HCT116 (cell line): ENCODE results near the gene FAM181A. TPM values are rescaled to one million over a fixed set of nuclear protein-coding genes. Genes with fewer than 3 reads are reported as not detected.

ENCODE experiments used
- ATAC-seq: fragments of 200-7000 bp; cut with Tn5 transposase; 2 replicates; pipeline ENCODE4 v1.9.1; 2020; ENCODE audit warnings: mild to moderate bottlenecking, moderate library complexity
- BruUV-seq: library from RNA; stranded (reverse); fragments of 400-500 nt; replicated peaks from 2 replicates; lab custom pipeline; 2021; lab: Mats Ljungman, UMichigan
- CTCF ChIA-PET: fragments of 300-600 bp; sonication (Branson Sonifier 250); formaldehyde crosslinking; loops from one replicate; lab custom pipeline; 2021; ENCODE audit warnings: antibody characterized with exemption; lab: Charles Lee
- POLR2A ChIA-PET: fragments of 300-600, 350-600 bp; sonication (Branson Sonifier 250); formaldehyde crosslinking; loops from one replicate; lab custom pipeline; 2021; ENCODE audit warnings: antibody characterized with exemption; lab: Charles Lee
- RAD21 ChIA-PET, 2 experiments: fragments of 300-600 bp; sonication (Branson Sonifier 250); formaldehyde crosslinking; loops; one replicate each; lab custom pipeline; 2023; ENCODE audit warnings: low total read pairs in 2 of 2; ENCODE audit not compliant: uncharacterized antibody in 2 of 2, unreplicated experiment in 2 of 2, low non-redundant PET in 1 of 2; lab: Charles Lee
- DNase-seq: peaks from one replicate; pipeline ENCODE4 v3.0.0-alpha.2; 2010; ENCODE audit warnings: low read depth, low spot score
- H2AFZ ChIP-seq: fragments of 200-600 bp; shearing (Covaris generic), sonication (generic); 2 replicates; pipeline ENCODE4 v1.6.1; 2017; ENCODE audit warnings: low read depth, mixed run types, mixed read lengths, antibody characterized with exemption, low read length; ENCODE audit not compliant: poor library complexity, severe bottlenecking
- H3K27ac ChIP-seq: 2 replicates; pipeline ENCODE4 v1.5.1; 2012; ENCODE audit warnings: low read depth, low read length
- H3K27me3 ChIP-seq: fragments of 200-600 bp; sonication (generic); 2 replicates; pipeline ENCODE4 v1.6.1; 2016; ENCODE audit warnings: mixed run types, low read length, mixed read lengths; ENCODE audit not compliant: insufficient read depth
- H3K36me3 ChIP-seq, 2 experiments: fragments of 200-500 bp in 1 of 2; fragments of 200-600 bp in 1 of 2; sonication (Bioruptor generic) in 1 of 2; sonication (generic) in 1 of 2; 2 replicates each; pipeline versions ENCODE4 v1.5.1 to v1.6.1; 2014 to 2016; ENCODE audit warnings: low read length in 2 of 2, inconsistent platforms in 1 of 2, mixed read lengths in 1 of 2, mixed run types in 1 of 2; ENCODE audit not compliant: insufficient read depth in 2 of 2, control insufficient read depth in 1 of 2
- H3K4me1 ChIP-seq, 2 experiments: fragments of 200-600 bp in 1 of 2; sonication (generic) in 1 of 2; 2 replicates each; pipeline versions ENCODE4 v1.5.1 to v1.6.1; 2012 to 2017; ENCODE audit warnings: low read length in 2 of 2, inconsistent platforms in 1 of 2, mild to moderate bottlenecking in 1 of 2, mixed read lengths in 1 of 2, mixed run types in 1 of 2, moderate library complexity in 1 of 2; ENCODE audit not compliant: insufficient read depth in 2 of 2, control insufficient read depth in 1 of 2
- H3K4me2 ChIP-seq: fragments of 200-600 bp; sonication (generic); 2 replicates; pipeline ENCODE4 v1.6.1; 2017; ENCODE audit warnings: mixed run types, low read length, mixed read lengths
- H3K4me3 ChIP-seq, 2 experiments: fragments of 200-600 bp in 1 of 2; sonication (generic) in 1 of 2; replicated peaks in 1 of 2; 2 replicates each; pipeline ENCODE4 v1.5.1; 2011 to 2016; ENCODE audit warnings: low read length in 2 of 2, control low read depth in 1 of 2, low read depth in 1 of 2, mild to moderate bottlenecking in 1 of 2, mixed read lengths in 1 of 2, mixed run types in 1 of 2
- H3K79me2 ChIP-seq: fragments of 200-600 bp; sonication (generic); 2 replicates; pipeline ENCODE4 v1.6.1; 2017; ENCODE audit warnings: mild to moderate bottlenecking, mixed run types, low read length, moderate library complexity, mixed read lengths; ENCODE audit not compliant: insufficient read depth
- H3K9ac ChIP-seq: fragments of 200-600 bp; sonication (generic); 2 replicates; pipeline ENCODE4 v1.6.1; 2016; ENCODE audit warnings: low read length, mixed read lengths
- H3K9me2 ChIP-seq: fragments of 200-600 bp; sonication (generic), shearing (Covaris generic); 2 replicates; pipeline ENCODE4 v1.6.1; 2017; ENCODE audit warnings: mixed run types, mild to moderate bottlenecking, moderate library complexity; ENCODE audit not compliant: insufficient read depth
- H3K9me3 ChIP-seq, 2 experiments: fragments of 200-500 bp in 1 of 2; fragments of 200-600 bp in 1 of 2; sonication (Bioruptor generic) in 1 of 2; sonication (generic) in 1 of 2; 2 replicates each; pipeline ENCODE4 v1.6.1; 2014 to 2017; ENCODE audit warnings: low read length in 2 of 2, mixed read lengths in 2 of 2, inconsistent platforms in 1 of 2, low read depth in 1 of 2, mild to moderate bottlenecking in 1 of 2, mixed run types in 1 of 2, moderate library complexity in 1 of 2; ENCODE audit not compliant: control insufficient read depth in 1 of 2, insufficient read depth in 1 of 2
- H4K20me1 ChIP-seq: fragments of 200-600 bp; sonication (generic), shearing (Covaris generic); 2 replicates; pipeline ENCODE4 v1.6.1; 2017; ENCODE audit warnings: mixed run types, mild to moderate bottlenecking, moderate library complexity; ENCODE audit not compliant: insufficient read depth
- CBX3 ChIP-seq: IDR thresholded peaks from 2 replicates; pipeline ENCODE4 v1.6.1; 2012; ENCODE audit warnings: low read depth
- EGR1 ChIP-seq: IDR thresholded peaks from 2 replicates; pipeline ENCODE4 v1.6.1; 2012; ENCODE audit warnings: low read depth
- POLR2AphosphoS5 ChIP-seq: IDR thresholded peaks from 2 replicates; pipeline ENCODE4 v1.6.1; 2011; ENCODE audit warnings: mild to moderate bottlenecking, low read depth, low read length, moderate library complexity
- SP1 ChIP-seq: IDR thresholded peaks from 2 replicates; pipeline ENCODE4 v1.6.1; 2012; ENCODE audit warnings: low read depth
- TCF7L2 ChIP-seq: IDR thresholded peaks from 2 replicates; pipeline ENCODE4 v1.7.0; 2011; ENCODE audit warnings: borderline replicate concordance, inconsistent platforms; ENCODE audit not compliant: insufficient read depth, insufficient read length; ENCODE audit errors: extremely low read depth
- YY1 ChIP-seq: IDR thresholded peaks from 2 replicates; pipeline ENCODE4 v1.6.1; 2011; ENCODE audit warnings: low read length, low read depth, moderate library complexity, mild to moderate bottlenecking; ENCODE audit not compliant: insufficient replicate concordance; ENCODE audit errors: extremely low read depth
- intact Hi-C: fragments of 100-400 bp; cut with micrococcal nuclease; formaldehyde crosslinking; loops from 2 replicates; pipeline ENCODE4 v1.10.0; 2022
- total RNA-seq: library from RNA; stranded (reverse); gene quantifications from one replicate; pipeline ENCODE4 v1.2.1, GENCODE V29; 2021; ENCODE audit not compliant: unreplicated experiment
- TF ChIP-seq, protein P1 (sequence below): IDR thresholded peaks from 2 replicates; pipeline ENCODE4 v1.6.1; 2011; ENCODE audit warnings: mild to moderate bottlenecking, low read length, moderate library complexity; ENCODE audit not compliant: insufficient replicate concordance; ENCODE audit errors: extremely low read depth
- TF ChIP-seq, protein P2 (sequence below), 3 experiments: fragments of 200-600 bp in 1 of 3; sonication (generic) in 1 of 3; IDR thresholded peaks in 2 of 3; conservative IDR thresholded peaks in 1 of 3; 2 replicates each; pipeline ENCODE4 v1.5.1; 2012 to 2017; ENCODE audit warnings: low read depth in 2 of 3, low read length in 2 of 3, antibody characterized with exemption in 1 of 3, borderline replicate concordance in 1 of 3, control low read depth in 1 of 3, mild to moderate bottlenecking in 1 of 3, mixed read lengths in 1 of 3, mixed run types in 1 of 3, moderate library complexity in 1 of 3; ENCODE audit not compliant: insufficient read depth in 1 of 3

Gene FAM181A
- total RNA-seq, 1 experiment from 2014 or later, result not detected

DNA sequence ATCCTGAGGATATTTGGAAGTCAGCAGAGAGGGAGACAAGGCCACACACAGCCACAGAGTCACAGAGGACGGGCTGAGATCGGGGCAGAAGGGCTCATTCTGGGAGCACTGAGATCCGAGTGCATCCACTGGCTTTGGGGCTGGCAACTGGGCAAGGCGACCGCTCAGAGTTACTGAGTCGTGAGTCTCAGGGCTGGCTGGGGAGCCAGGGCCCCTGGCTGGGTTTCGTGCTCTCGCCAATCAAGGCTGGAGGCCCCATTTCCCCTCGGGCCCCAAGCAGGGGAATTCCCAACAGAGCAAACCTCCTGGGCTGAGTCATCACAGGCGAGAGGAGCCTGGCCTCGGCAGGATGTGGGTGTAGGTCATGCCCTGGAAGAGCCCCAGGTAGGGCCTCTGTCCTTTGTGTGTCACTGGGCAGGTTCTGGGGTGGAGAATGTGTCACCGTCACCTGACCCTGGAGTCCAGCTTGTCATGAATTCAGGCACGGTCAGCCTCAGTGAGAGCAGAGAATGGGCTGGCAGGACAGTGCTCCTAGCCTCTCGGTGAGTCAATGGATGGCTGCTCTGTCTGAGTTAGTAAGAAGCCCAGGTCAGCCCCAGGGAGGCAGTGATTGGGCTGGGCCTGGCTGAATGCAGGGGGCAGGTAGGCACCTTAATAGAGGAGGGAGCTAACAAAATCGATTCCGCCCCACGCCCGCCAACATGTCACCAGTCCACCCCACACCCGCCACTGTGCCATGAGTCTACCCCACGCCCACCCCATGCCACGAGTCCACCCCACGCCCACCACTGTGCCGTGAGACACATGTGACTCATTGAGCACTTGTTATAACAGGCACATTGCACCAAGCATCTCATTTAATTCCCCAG, 32.3 kb downstream of the FAM181A start:
- POLR2A ChIA-PET, result interaction anchor here (0.8 to 1.3 kb wide), 2 partner anchors 13 to 18 kb away, joined by 3 to 6 read pairs; no protein-coding TSS in a partner anchor
- Histone ChIP-seq H4K20me1 (no peaks in the 10 kb centered on the region), H3K9me3 (no peaks in the 10 kb centered on the region), H3K4me2 (peak overlapping the region; percentile 74), H3K9ac (peak overlapping the region; percentile 35), H3K4me3 (peak overlapping the region; percentile 7 to 42; a peak in 3 of 4 replicates), H3K27me3 (no peaks in the 10 kb centered on the region), H2AFZ (peak overlapping the region; percentile 50), H3K27ac (peak overlapping the region; percentile 54), H3K79me2 (no peaks in the 10 kb centered on the region), H3K36me3 (no peaks in the 10 kb centered on the region), H3K4me1 (peaks cover 19 to 76% of the 10 kb centered on the region in 2 experiments), H3K9me2 (no peaks in the 10 kb centered on the region)
- RAD21 ChIA-PET, result interaction anchor here (1.3 to 1.6 kb wide), 2 partner anchors 20 kb away, joined by 4 to 5 read pairs; no protein-coding TSS in a partner anchor
- ATAC-seq (peak; percentile 85), DNase-seq (peak; percentile 88)
- BruUV-seq, result no TSS peak
- intact Hi-C loops, result no loop called here
- peak; percentile 76 for TF ChIP-seq POLR2AphosphoS5
- TF ChIP-seq YY1, result peak; percentile 67
- TF ChIP-seq EGR1, result no peak
- TF ChIP-seq, protein P1, sequence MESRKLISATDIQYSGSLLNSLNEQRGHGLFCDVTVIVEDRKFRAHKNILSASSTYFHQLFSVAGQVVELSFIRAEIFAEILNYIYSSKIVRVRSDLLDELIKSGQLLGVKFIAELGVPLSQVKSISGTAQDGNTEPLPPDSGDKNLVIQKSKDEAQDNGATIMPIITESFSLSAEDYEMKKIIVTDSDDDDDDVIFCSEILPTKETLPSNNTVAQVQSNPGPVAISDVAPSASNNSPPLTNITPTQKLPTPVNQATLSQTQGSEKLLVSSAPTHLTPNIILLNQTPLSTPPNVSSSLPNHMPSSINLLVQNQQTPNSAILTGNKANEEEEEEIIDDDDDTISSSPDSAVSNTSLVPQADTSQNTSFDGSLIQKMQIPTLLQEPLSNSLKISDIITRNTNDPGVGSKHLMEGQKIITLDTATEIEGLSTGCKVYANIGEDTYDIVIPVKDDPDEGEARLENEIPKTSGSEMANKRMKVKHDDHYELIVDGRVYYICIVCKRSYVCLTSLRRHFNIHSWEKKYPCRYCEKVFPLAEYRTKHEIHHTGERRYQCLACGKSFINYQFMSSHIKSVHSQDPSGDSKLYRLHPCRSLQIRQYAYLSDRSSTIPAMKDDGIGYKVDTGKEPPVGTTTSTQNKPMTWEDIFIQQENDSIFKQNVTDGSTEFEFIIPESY, result peak; percentile 76
- TF ChIP-seq TCF7L2, result peak; percentile 94
- no peak for TF ChIP-seq SP1
- TF ChIP-seq, protein P2, sequence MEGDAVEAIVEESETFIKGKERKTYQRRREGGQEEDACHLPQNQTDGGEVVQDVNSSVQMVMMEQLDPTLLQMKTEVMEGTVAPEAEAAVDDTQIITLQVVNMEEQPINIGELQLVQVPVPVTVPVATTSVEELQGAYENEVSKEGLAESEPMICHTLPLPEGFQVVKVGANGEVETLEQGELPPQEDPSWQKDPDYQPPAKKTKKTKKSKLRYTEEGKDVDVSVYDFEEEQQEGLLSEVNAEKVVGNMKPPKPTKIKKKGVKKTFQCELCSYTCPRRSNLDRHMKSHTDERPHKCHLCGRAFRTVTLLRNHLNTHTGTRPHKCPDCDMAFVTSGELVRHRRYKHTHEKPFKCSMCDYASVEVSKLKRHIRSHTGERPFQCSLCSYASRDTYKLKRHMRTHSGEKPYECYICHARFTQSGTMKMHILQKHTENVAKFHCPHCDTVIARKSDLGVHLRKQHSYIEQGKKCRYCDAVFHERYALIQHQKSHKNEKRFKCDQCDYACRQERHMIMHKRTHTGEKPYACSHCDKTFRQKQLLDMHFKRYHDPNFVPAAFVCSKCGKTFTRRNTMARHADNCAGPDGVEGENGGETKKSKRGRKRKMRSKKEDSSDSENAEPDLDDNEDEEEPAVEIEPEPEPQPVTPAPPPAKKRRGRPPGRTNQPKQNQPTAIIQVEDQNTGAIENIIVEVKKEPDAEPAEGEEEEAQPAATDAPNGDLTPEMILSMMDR (IDR thresholded peaks at IDR 0.05 in 2 of 3, conservative IDR thresholded peaks at IDR 0.05 in 1 of 3; ENCODE audit: borderline replicate concordance in 1 of 3, insufficient read depth in 1 of 3, low read depth in 2 of 3, low read length in 2 of 3), result no peak
- TF ChIP-seq CBX3, result no peak
- CTCF ChIA-PET, result interaction anchor here (0.7 to 1.2 kb wide), 2 partner anchors 20 to 42 kb away, joined by 3 to 8 read pairs; no protein-coding TSS in a partner anchor
